Tibial artery (tissue), 4 donors: ENCODE measurements around the gene ZBTB11.

Experiments used
- DNase-seq, 2 donors: peaks; one replicate each; pipeline ENCODE4 v3.0.0-alpha.2; 2019
- H3K27ac ChIP-seq, 2 donors: fragments of 200-600 bp; sonication (generic) in 1 of 2; 1 replicate in 1 of 2; 2 replicates in 1 of 2; pipeline ENCODE4 v1.5.1; 2018 to 2019; ENCODE audit warnings: mild to moderate bottlenecking in 1 of 2
- H3K27me3 ChIP-seq, 2 donors: fragments of 200-600 bp; sonication (generic) in 1 of 2; one replicate each; pipeline versions ENCODE4 v1.5.1 to v1.6.0; 2016 to 2019
- H3K36me3 ChIP-seq, 3 donors: fragments of 200-600 bp; sonication (generic) in 2 of 3; one replicate each; pipeline ENCODE4 v1.5.1; 2016 to 2019; ENCODE audit warnings: mild to moderate bottlenecking in 2 of 3
- H3K4me1 ChIP-seq, 4 donors: fragments of 200-600 bp; sonication (generic) in 2 of 4; 1 replicate in 3 of 4; 2 replicates in 1 of 4; pipeline ENCODE4 v1.5.1; 2016 to 2019
- H3K4me3 ChIP-seq, 2 donors: fragments of 200-600 bp; sonication (generic) in 1 of 2; 1 replicate in 1 of 2; 2 replicates in 1 of 2; pipeline ENCODE4 v1.5.1; 2018 to 2019; ENCODE audit warnings: mild to moderate bottlenecking in 2 of 2
- H3K9me3 ChIP-seq, 3 donors: fragments of 200-600 bp; sonication (generic) in 1 of 3; one replicate each; pipeline ENCODE4 v1.5.1; 2016 to 2019
- intact Hi-C: fragments of 100-400 bp; cut with DNase I; formaldehyde crosslinking; loops from one replicate; pipeline ENCODE4 v1.15.0; 2023; ENCODE audit warnings: low total_unique reads
- TF ChIP-seq, protein P1 (sequence below), 2 experiments: fragments of 200-600 bp in 1 of 2; fragments of 450-650 bp in 1 of 2; IDR thresholded peaks; one replicate each; pipeline ENCODE4 v1.5.1; 2017 to 2019; ENCODE audit warnings: antibody characterized with exemption in 2 of 2, mild to moderate bottlenecking in 1 of 2, moderate library complexity in 1 of 2

The ZBTB11 gene

DNA sequence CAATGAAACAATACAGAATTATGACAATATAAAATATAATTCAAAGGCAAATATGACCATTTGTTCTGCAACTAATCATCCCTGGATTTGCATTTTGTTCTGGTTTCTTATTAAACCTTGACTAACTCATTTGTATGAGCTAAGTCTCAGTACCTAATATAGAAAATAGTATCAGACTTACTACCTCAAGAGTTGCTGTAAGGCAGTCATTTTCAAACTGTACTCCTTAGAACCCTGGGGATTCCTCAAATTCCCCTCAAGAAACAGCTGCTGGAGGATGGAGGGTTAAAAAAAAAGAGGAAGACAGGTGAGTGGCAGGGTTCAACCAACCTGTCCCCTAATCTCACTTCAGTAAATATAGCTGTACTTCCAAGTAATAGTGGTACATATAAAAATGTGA is 11.1 kb downstream of the ZBTB11 start:
- Histone ChIP-seq H3K27me3 (no peaks in the 10 kb centered on the region), H3K4me3 (no peak overlapping the region), H3K27ac (no peak overlapping the region), H3K4me1 (no peaks in the 10 kb centered on the region), H3K9me3 (no peaks in the 10 kb centered on the region), H3K36me3 (peaks cover 48 to 85% (median 67%) of the 10 kb centered on the region in 3 donors)
- TF ChIP-seq, protein P1, sequence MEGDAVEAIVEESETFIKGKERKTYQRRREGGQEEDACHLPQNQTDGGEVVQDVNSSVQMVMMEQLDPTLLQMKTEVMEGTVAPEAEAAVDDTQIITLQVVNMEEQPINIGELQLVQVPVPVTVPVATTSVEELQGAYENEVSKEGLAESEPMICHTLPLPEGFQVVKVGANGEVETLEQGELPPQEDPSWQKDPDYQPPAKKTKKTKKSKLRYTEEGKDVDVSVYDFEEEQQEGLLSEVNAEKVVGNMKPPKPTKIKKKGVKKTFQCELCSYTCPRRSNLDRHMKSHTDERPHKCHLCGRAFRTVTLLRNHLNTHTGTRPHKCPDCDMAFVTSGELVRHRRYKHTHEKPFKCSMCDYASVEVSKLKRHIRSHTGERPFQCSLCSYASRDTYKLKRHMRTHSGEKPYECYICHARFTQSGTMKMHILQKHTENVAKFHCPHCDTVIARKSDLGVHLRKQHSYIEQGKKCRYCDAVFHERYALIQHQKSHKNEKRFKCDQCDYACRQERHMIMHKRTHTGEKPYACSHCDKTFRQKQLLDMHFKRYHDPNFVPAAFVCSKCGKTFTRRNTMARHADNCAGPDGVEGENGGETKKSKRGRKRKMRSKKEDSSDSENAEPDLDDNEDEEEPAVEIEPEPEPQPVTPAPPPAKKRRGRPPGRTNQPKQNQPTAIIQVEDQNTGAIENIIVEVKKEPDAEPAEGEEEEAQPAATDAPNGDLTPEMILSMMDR (IDR thresholded peaks at IDR 0.05): no peak
- DNase-seq: no peak
- intact Hi-C loops: no loop called here

DNA sequence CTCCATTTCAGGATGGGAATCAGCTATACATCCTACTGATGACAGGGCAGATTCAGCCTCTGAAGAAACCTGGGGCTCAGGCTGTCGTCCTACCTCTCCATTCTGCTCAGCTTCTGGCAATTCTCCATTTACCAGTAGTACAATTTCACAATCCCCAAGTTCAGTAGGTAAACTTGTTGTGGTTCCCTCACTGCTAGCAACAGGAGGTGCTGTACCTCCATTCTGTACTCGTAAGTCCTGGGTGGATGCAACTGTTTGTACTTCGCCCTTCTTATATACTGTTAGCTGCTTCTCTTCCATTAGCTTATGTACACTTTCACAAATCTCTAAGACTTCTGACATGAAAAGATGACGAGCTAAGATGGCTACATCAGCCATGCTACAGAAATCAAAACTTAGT is 11.6 kb downstream of the ZBTB11 start:
- H3K9me3 ChIP-seq: no peaks in the 10 kb centered on the region
- peaks cover 48 to 86% (median 67%) of the 10 kb centered on the region in 3 donors for H3K36me3 ChIP-seq
- H3K4me1 ChIP-seq: no peaks in the 10 kb centered on the region
- H3K27me3 ChIP-seq: no peaks in the 10 kb centered on the region
- no peak for DNase-seq
- H3K4me3 ChIP-seq: no peak overlapping the region
- H3K27ac ChIP-seq: no peak overlapping the region
- intact Hi-C loops: no loop called here
- TF ChIP-seq, protein P1 (IDR thresholded peaks at IDR 0.05): no peak

DNA sequence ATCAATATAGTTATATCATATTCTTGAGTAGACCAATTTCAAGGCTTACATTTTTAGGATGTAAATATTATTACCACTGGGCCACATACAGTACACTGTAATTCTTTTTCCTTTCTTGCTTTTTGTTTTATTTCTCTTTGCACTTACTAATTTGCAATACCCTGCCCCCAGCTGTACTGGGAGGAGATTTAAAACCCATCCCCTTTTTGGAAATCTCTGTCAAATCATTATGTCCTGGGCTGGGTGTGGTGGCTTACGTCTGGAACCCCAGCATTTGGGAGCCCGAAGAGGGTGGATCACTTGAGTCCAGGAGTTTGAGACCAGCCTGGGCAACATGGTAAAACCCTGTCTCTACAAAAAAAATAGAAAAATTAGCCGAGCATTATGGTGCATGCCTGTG is 16.2 kb downstream of the ZBTB11 start:
- intact Hi-C loops: no loop called here
- Histone ChIP-seq H3K27me3 (no peaks in the 10 kb centered on the region), H3K4me1 (no peaks in the 10 kb centered on the region), H3K9me3 (no peaks in the 10 kb centered on the region), H3K36me3 (peaks cover 76 to 100% (median 93%) of the 10 kb centered on the region in 3 donors), H3K4me3 (no peak overlapping the region), H3K27ac (no peak overlapping the region)
- TF ChIP-seq, protein P1 (IDR thresholded peaks at IDR 0.05): no peak
- DNase-seq: no peak

DNA sequence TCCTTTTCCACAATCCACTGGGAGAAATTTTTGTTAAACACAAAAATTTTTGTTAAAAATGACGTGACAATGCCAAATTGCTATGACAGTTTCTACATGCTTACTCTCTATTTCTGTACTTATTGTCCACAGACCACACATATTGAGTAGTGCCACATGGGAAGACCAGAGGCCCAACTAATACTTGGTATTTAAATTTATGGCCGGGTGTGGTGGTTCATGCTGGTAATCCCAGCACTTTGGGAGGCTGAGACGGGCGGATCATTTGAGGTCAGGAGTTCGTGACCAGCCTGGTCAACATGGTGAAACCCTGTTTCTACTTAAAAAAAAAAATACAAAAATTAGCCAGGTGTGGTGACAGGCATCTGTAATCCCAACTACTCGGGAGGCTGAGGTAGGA is 20.3 kb downstream of the ZBTB11 start:
- TF ChIP-seq, protein P1 (IDR thresholded peaks at IDR 0.05): no peak
- H3K36me3 ChIP-seq: peaks cover 71 to 95% (median 92%) of the 10 kb centered on the region in 3 donors
- intact Hi-C loops: no loop called here

DNA sequence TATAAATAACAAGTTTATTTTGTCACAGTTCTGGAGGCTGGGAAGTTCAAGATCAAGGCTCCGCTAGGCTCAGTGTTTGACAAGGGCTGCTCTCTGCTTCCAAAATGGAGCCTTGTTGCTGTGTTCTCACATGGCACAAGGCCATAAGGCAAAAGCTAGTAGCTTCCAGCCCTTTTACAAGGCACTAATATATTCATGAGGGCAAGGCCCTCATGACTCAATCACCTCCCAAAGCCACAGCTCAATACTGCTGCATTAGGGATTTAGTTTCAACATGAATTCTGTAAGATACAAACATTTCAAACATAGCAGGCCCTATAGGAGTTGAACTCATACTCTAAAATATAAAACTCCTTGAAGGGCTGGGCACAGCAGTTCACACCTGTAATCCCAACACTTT is 30.2 kb downstream of the ZBTB11 start:
- Histone ChIP-seq H3K9me3 (no peaks in the 10 kb centered on the region), H3K4me3 (no peak overlapping the region), H3K27ac (no peak overlapping the region), H3K27me3 (no peaks in the 10 kb centered on the region), H3K4me1 (peaks cover 0 to 5% (median 0%) of the 10 kb centered on the region in 4 donors), H3K36me3 (peaks cover 24 to 44% (median 41%) of the 10 kb centered on the region in 3 donors)
- DNase-seq: no peak
- TF ChIP-seq, protein P1 (IDR thresholded peaks at IDR 0.05): no peak
- intact Hi-C loops: no loop called here

More for the DNA sequence above, 20.3 kb downstream of the ZBTB11 start:
- Histone ChIP-seq H3K27me3 (no peaks in the 10 kb centered on the region), H3K4me3 (no peak overlapping the region), H3K9me3 (no peaks in the 10 kb centered on the region), H3K27ac (no peak overlapping the region), H3K4me1 (peaks cover 0 to 14% (median 2%) of the 10 kb centered on the region in 4 donors)
- no peak for DNase-seq
